ENCODE measurements around the gene HSF4.
A peak's percentile ranks its signal among the peaks of the same experiment; 100 is the strongest.

HSF4 gene

DNA sequence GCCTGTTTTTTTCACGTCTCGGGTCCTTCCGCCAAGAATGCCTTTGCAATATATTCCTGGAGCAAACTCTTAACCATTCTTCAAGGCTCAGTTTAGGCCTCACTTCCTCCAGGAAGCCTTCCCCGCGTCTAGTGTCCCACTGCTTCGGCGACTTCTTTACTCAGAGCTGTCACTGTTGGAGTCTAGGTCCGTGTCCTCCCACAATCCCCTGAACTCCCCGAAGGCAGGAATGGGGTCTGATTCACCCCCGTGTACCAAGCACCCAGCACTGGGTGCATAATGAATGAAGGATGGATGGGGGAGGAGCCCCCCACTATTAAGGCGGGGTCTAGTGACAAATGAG, 18.7 kb downstream of the HSF4 start:
- no peak for FAIRE-seq
- DNase-seq (ENCODE audit: insufficient read length, low spot score): no peak

DNA sequence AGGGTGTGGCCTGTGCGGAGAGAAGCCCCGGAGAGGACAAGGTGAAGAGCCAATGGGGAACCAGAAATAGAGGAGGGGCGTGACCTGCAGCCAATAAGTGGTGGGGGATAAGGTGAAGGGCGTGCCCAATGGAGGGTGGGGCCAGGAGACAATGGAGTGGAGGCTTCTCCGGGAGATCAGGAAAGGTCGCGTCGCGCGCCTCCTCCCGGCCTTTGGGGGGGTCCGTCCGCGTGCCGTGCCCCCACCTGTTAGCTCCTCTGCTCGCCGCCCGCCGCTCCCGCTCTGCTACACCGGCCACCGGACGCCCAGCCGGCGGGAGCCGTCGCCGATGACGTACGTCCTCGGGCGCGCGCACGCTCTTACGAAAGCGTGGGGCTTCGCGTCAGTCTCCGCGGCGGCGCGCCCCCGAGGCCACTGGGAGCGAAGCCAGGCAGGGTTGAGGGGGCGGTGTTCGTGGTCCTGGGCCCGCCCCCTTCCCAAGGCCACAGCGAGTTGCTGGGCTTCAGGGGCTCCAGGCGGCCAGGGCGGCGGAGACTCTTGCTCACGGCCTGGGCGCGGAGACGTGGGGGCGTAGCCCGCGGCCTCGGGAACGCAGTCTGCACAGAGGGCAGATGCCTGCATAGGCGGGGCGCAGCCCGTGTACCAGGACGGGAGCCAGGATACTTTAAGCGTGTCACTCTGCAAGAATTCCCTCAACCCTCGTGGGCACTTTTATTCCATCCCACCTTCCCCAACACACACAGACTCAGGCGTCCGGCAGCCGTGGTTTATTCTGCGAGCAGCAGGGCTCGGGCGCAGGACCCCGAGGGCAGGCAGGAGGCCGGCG, 19.3 kb downstream of the HSF4 start, which contains the start of gene MATCAP1:
TSS of gene MATCAP1 (minus strand) at position 337 of the 826 bp plus-strand sequence. CDS start 3,353 bp downstream, outside the sequence.
- DNase-seq (ENCODE audit: insufficient read length, low spot score) (peak; percentile 99), FAIRE-seq (peak; percentile 99)

DNA sequence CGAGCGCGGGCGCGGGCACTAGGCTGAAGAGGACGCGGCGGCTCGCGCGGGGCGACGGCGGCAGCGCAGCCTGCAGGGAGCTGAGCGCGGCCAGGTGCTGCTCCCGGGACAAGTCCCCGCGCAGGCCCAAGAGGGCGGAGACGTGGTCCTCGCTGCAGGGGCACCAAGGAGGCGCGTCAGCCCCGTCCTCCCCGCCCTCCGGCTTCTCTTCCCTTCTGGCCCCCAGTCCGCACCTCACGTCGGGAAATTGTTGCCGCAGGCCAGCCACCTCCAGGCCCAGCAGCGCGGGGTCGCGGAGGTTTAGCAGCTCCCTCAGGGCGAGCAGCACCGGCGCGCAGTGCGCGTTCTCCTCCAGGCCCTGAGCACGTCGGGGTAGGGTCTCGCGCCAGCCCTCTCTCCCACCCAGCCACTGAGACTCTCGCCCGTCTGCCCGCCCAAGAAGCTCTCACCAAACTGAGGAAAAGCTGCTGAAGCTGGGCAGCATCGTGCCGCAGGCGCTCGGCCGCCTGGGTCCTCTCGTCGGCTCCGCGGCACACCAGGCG, 20.0 kb downstream of the HSF4 start:
- FAIRE-seq (no peak), DNase-seq (ENCODE audit: insufficient read length, low spot score) (no peak)

DNA sequence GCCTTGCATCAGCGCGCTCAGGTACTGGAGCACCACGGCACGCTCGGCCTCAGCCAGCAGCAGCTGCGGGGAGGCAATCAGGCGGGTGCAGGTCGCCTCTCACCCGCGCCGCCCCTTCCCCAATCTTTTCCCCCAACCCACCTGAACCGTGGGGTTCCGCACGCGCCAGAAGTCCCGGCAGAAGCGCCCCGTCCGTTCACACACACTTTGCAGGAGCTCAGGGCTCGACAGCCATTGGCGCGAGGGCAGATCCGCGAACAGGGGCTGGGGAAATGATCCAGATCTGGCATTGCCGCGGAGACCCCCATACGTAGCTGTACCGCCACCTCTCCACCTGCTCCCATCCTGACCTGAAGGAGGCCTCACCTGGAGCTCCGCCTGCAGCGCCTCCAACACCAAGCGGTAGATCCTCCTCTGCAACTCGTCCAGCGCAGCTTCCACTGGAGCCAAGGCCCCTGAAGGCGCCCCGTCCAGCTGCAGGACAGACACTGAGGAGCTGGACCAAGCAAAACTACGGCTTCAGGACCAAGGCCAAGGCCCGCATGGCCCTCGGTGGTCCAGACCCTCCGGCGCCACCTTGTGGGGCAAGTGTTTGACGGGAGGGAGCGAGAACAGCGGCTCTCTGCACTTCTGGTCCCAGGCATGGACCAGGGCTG, 20.6 kb downstream of the HSF4 start:
- peak; percentile 98 for FAIRE-seq
- peak; percentile 79 for DNase-seq (ENCODE audit: insufficient read length, low spot score)

DNA sequence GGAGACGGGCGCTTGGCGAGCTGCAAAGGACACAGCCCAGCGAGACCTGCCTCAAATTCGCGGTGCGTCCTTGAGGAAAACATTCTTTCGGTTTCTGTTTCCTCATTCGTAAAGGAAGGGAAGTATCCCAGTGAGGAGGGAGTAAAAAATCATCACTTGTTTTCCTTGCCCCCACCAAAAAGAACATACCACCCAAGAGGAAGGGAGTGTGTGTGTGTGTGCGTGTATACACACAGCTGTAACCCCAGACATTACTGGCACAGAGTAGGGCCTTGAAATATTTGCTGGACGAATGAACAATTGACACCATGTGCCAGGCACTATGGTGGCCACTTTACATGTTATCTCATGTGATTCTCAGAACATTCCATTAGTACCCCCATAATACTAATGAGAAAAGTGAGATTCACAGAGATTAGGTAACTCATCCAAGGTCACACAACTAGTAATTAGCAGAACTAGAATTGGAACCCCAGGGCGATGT, 21.1 kb downstream of the HSF4 start:
- DNase-seq (ENCODE audit: insufficient read length, low spot score) (no peak), FAIRE-seq (no peak)

DNA sequence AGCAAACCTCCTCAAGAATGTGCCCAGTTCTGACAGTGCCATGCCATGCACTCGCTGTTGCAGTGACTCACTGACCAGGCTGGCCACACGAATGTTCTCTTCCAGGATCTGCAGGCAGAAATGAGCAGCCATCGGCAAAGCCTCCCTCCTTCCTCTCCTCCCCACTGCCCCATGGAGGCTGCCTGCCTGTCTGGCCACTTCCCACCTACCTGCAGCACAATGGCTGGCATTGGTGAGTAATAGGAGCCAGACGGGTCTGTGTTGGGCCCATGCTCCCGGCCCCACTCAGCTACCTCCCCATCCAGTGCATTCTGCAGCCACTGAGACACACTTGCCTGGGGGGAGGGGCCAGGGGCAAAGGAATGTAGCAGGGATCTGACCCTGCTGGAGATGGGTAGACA, 22.0 kb downstream of the HSF4 start:
- peak; percentile 84 for FAIRE-seq
- DNase-seq (ENCODE audit: insufficient read length, low spot score): no peak

DNA sequence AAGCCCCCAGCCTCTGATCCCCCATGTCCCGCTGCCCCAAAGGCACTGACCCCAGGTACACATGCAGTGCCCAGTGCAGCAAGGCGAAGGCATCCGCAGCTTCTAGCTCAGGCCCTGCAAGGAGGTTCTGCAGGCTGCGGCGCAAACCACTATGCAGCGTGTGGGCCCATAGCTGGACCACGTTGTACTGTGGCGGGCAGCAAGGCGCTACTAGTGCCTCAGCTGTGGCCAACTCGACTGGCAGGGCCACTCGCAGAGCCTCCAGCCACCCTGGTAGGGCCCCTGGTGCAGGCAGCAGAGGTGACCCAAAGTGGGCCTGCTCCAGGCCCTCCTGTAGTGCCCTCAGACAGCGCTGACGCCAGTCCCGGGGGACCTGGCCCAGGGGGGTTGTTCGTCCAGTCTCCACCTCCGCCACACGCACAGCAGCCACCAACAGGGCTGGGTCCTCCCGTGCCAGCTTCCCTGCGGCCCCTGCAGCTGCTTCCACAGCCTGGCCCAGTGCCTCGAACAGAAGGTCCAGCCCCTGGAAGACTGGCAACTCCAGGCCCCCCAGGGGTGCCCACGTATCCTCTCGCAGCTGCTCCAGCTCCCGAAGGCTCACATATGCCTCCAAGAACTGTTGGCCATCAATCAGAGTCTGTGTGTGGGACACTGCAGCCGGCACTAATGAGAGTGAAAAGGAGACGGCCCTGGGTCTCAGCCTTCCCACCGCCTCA, 22.8 kb downstream of the HSF4 start:
- FAIRE-seq (no peak), DNase-seq (ENCODE audit: insufficient read length, low spot score) (no peak)

DNA sequence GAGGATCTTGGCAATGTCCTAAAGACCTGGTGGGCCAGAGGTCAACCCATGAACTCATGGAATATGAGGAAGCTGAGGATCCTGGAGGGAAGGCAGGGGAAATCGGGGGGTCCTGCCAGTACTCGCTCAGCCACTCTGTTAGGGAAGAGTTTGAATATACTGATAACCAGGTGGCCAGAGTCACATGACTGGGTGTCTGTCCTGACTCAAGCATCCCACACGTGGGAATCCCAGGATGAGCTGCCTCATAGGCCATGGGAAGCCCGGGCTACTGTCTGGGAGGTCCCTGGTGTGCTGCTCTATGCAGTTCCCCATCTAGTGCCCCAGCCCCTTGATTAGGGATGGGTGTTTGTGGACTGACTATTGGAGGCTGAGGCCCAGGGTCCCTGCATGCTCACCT, 23.8 kb downstream of the HSF4 start:
- DNase-seq (ENCODE audit: insufficient read length, low spot score) (no peak), FAIRE-seq (no peak)

DNA sequence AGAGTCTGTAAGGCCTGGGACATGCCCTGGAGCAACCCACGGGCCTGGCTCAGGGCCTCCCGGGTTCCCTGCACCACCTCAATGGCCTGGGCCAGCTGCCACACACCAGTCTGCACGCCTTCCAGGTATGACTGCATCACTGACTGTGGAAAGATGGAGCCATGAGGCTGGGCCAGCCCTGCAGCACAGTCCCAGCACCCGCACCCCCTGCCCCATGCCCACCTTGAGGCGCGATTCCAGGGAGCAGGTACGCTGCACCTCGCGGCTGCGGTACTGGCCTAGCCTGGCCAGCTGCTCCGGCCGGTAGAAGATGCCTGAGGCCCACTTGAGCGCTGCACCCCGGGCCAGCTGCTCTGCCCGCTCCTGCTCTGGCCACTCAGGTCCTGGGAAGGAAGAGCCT, 24.3 kb downstream of the HSF4 start:
- FAIRE-seq: no peak

DNA sequence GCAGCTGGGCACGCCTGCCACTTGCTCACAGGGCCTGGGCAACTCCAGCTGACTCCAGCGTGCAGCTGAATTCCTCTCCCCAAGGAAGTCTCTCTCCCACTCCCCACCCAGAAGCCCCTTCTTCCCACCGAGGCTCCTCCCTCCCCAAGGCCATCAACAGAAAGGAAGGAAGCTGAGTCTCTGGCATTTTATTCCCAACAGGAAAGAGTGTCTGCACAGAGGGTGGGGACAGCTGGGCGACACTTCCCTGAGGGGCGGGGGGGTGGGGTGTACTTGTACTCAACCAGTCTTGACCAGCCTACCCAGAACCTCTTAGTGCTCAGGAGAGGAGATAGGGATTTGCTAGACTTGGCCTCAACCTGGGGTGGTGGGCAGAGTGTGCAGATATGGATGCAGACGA, 25.5 kb downstream of the HSF4 start, which contains the start of gene EXOC3L1:
TSS of gene EXOC3L1 (minus strand) at position 96 of the 400 bp plus-strand sequence. CDS start 460 bp downstream, outside the sequence.
- no peak for FAIRE-seq

More for the DNA sequence above, 24.3 kb downstream of the HSF4 start:
- no peak for DNase-seq (ENCODE audit: insufficient read length, low spot score)

DNA sequence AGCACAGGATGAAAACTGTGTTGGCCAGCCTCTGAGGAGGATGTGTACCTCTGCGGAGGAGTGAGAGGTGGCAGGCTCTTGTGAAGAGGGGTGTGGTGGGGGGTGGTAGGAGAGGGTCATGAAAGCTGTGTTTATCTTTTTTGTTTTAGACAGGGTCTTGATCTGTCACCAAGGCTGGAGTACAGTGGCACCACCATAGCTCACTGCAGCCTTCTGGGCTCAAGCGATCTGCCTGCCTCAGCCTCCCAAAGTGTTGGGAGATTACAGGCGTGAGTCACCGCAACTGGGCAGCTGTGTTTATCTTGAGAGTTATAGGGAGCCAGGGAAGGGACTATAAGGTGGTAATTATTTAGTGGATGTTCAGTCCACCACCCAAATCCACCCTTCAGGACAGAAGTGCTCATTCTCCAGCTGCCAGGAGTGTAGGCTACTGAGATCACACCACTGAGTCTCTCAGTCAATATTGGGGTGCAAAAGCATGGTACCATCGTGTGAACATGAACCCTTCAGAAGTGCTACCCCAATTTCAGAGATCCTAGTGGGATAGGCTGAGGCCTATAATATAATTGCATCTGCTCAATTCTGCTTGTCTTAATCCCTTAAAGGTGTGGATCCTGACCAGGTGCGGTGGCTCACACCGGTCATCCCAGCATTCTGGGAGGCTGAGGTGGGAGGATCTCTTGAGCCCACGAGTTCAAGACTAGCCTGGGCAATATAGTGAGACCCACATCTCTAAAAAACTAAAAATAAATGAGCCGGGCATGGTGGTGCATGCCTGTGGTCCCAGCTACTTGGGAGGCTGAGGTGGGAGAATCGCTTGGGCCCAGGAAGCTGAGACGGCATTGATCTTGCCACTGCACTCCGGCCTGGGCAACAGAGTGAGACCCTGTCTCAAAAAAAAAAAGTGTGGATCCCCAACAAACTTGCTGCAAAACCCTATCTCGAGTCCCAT, 26.2 kb downstream of the HSF4 start:
- FAIRE-seq (no peak), DNase-seq (ENCODE audit: insufficient read length, low spot score) (no peak)

More for the DNA sequence above, 25.5 kb downstream of the HSF4 start, which contains the start of gene EXOC3L1:
- no peak for DNase-seq (ENCODE audit: insufficient read length, low spot score)

DNA sequence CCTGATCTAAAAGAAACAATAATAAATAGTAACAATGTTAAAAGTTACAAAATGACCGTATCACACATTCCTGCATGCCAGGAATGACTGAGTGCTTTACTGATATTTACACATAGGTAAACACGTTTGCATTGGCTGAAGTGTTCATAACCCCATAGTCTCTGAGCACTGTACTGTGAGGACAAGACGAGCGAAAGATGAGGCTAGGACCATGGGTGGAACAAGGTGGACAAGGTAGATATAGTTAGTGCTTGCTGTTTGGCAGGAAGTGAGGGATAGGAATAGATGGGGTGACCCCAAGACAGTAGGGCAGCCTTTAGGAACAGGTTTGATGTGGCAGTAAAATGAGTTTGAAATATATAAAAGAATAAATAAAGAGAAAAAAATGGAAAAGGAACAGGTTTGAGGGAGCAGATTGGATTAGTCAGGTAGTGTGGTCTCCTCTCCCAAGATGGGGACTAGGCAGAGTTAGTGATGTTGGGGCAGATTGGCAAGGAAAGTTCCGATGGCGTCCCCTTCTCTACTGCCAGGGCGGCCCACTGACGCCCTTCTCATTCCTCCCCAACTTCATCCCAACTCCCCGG, 27.0 kb downstream of the HSF4 start:
- no peak for DNase-seq (ENCODE audit: insufficient read length, low spot score)
- peak; percentile 77 for FAIRE-seq

DNA sequence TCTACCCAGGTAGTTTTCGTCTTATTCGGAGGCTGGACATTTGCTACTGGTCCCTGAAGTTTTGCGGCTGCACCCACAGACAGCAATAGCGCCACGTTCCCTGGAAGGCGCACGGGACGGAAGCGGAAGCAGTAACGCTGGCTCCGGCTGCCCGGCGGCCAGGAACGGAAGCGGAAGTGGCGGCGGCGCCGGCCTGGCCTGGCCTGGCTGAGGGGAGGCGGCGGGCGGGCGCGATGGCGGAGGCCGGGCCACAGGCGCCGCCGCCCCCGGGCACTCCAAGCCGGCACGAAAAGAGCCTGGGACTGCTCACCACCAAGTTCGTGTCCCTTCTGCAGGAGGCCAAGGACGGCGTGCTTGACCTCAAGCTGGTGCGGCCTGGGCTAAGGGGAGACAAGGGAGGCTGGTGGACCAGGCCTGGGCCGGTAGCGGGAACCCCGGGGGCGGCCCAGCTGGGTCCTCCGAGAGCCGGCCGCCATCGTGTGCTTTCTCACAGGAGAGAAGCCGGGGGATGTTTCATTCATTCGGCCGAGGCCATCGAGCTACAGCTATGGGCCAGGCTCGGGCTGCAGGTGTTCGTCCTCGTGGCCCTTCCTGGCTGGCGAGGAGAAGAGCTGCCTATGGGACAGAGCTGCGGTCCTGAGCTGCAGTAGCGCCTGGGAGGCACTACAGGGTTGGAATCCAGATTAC, 27.6 kb downstream of the HSF4 start, which contains the start of gene E2F4:
TSS of gene E2F4 (plus strand) at position 161 of the 687 bp plus-strand sequence. CDS start at position 234, 73 bp downstream.
- DNase-seq (ENCODE audit: insufficient read length, low spot score) (peak; percentile 94), FAIRE-seq (peak; percentile 99)

DNA sequence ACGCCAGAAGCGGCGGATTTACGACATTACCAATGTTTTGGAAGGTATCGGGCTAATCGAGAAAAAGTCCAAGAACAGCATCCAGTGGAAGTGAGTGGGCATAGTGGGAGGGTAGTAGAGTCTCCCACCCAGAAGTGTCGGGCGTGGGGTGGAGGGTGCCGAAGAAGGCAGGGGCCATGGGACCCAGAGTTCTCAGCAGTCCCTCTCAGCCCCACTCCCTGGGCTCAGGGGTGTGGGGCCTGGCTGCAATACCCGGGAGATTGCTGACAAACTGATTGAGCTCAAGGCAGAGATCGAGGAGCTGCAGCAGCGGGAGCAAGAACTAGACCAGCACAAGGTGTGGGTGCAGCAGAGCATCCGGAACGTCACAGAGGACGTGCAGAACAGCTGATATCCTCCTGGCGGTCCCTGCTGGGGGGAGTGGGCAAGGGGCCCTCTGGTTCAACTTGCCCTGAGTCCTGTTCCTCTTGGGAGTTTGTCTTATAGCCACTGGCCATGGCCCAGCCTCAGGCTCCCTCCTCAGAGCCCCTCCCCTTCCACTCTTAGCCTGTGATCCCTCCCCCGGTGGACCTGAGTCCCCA, 28.3 kb downstream of the HSF4 start:
- DNase-seq (ENCODE audit: insufficient read length, low spot score): no peak
- FAIRE-seq: no peak

DNA sequence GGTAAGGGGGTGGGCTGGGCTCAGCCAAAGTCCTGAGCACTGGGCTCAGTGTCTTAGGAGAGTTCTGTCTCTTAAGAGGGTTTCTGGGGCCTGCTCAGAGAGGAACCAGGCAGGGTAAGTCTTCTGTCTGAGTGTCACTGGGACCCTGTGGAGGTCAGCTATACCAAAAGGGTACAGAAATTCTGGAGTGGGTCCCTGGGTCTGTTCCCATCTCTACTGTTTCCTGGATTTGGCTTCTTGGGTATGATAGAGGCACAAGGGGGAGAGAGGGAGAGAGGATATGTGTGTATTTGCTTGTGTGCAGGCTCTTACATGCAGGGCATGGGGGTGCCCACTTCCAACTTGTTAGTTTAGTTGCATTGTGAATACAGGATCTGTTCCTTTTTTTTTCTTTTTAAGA, 29.0 kb downstream of the HSF4 start:
- DNase-seq (ENCODE audit: insufficient read length, low spot score) (no peak), FAIRE-seq (no peak)

DNA sequence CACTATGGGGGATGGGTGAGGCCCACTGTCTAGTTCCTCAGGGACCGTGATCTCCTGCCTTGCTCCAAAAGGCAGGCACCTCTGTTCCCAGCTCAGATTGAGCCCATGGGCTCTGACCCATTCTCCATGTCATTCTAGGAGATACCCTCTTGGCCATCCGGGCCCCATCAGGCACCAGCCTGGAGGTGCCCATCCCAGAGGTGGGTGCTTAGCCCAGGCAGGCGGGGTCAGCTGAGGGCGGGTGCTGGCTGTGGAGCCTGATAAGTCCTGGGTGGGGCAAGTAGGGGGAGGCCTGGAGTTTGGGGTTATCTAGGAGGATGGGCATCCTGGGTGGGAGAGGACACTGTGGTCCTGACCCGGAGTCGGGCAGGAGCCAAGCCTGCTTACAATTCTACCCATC, 29.7 kb downstream of the HSF4 start:
- no peak for FAIRE-seq
- no peak for DNase-seq (ENCODE audit: insufficient read length, low spot score)

DNA sequence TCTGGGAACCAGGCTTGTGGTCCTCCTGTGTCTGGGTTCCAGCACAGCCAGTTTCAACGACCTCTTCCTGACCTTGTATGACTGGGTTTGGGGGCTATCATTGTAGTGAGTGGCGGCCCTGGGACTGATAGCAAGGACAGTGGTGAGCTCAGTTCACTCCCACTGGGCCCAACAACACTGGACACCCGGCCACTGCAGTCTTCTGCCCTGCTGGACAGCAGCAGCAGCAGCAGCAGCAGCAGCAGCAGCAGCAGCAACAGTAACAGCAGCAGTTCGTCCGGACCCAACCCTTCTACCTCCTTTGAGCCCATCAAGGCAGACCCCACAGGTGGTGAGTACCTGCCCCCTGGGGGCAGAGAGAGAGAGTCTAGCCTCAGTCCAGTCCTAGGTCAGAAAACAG, 31.1 kb downstream of the HSF4 start:
- no peak for FAIRE-seq
- DNase-seq (ENCODE audit: insufficient read length, low spot score): no peak

DNA sequence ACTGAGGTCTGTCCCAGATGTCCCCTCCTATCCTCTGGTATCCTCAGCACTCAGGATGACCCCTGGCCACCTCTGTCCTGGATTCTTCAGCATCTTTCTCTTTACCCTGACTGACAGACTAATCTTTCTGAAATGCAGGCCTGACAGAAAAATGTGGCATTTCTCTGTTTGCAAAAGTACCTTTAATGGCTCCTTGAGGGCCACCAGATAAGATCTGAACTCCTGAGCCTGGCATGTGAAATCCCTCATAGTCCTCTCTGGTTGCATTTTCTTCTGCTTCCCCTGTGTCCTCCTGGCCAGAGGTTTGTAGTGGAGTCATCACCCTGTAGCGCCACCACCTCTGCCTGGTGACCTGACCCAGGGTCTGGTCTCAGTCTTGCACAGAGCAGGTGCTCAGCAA, 32.3 kb downstream of the HSF4 start:
- DNase-seq (ENCODE audit: insufficient read length, low spot score): no peak
- FAIRE-seq: no peak
